Prostate gland (tissue), 2 donors: ENCODE data around the gene ADAMTSL1.

ENCODE experiments used
- CTCF ChIP-seq, 4 experiments: fragments of 200-600 bp in 2 of 4; fragments of 450-650 bp in 2 of 4; sonication (generic) in 2 of 4; IDR thresholded peaks; 1 replicate in 3 of 4; 2 replicates in 1 of 4; pipeline ENCODE4 v1.5.1; 2016 to 2019; ENCODE audit warnings: antibody characterized with exemption in 4 of 4, mild to moderate bottlenecking in 2 of 4, moderate library complexity in 2 of 4
- POLR2AphosphoS5 ChIP-seq: sonication (generic); formaldehyde crosslinking; IDR thresholded peaks from one replicate; pipeline ENCODE4 v1.6.1; 2017; ENCODE audit warnings: antibody characterized with exemption

DNA sequence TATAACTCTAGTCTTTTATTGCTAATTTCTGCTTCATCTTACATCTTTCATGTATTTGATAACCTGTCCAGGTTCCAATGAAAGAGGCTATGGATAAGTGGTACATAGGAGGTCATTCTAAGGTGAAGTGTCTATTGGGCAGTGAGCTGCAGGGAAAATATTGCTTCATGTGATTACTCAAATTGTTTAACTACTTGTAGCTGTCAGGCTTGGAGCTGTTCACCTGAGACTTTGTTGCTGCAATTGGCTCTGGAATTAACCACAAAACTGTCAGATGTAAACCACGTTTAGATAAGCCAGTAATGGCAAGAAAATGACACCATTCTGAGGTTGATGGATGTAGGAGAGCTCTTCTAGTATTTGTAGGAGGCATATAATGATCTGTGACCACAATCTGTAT, 26.0 kb downstream of the ADAMTSL1 start:
- TF ChIP-seq POLR2AphosphoS5 = no peak
- no peak for TF ChIP-seq CTCF (IDR thresholded peaks at IDR 0.05)
